Measurements from ENCODE around the gene TMPRSS11F. TPM values are rescaled to one million over a fixed set of nuclear protein-coding genes. Genes with fewer than 3 reads are reported as not detected.
"Not testable (repeated sequence)": the region's sequence is repeated elsewhere in the genome, so short reads cannot be mapped to it uniquely, and the experiment has no call there.

TMPRSS11F gene
- total RNA-seq: not detected

GRCh38 chr4:68129793-68130192 is at the start of gene TMPRSS11F:
Gene TMPRSS11F, minus strand, starts transcription at chr4:68129869. Its CDS starts 49 bp downstream, at chr4:68129820.
- CTCF ChIA-PET: no interaction called here

GRCh38 chr4:68176904-68177303 is 47.2 kb upstream of the TMPRSS11F start:
- ChIA-PET POLR2A (no interaction called here), CTCF (no interaction called here)

More at GRCh38 chr4:68129793-68130192, at the start of gene TMPRSS11F:
- POLR2A ChIA-PET: no interaction called here

GRCh38 chr4:68176500-68176899 is 46.8 kb upstream of the TMPRSS11F start:
- POLR2A ChIA-PET: no interaction called here
- CTCF ChIA-PET: no interaction called here

- POLR2A ChIA-PET: no interaction called here
- CTCF ChIA-PET: interaction anchor here (0.6 kb wide), 1 partner anchor 167 kb away, joined by 3 read pairs; no protein-coding TSS in a partner anchor
Measured at GRCh38 chr4:68175562-68176155, 46.0 kb upstream of the TMPRSS11F start.

GRCh38 chr4:68174389-68174788 is 44.7 kb upstream of the TMPRSS11F start:
- CTCF ChIA-PET, POLR2A ChIA-PET: not testable (repeated sequence)

- CTCF ChIA-PET: not testable (repeated sequence)
Measured at GRCh38 chr4:68172147-68172546, 42.5 kb upstream of the TMPRSS11F start.

GRCh38 chr4:68167706-68168105 is 38.0 kb upstream of the TMPRSS11F start:
- ChIA-PET CTCF (no interaction called here), POLR2A (no interaction called here)

More at GRCh38 chr4:68172147-68172546, 42.5 kb upstream of the TMPRSS11F start:
- POLR2A ChIA-PET: not testable (repeated sequence)

- ChIA-PET CTCF (no interaction called here), POLR2A (no interaction called here)
Measured at GRCh38 chr4:68167166-68167565, 37.5 kb upstream of the TMPRSS11F start.

GRCh38 chr4:68163754-68164153 is 34.1 kb upstream of the TMPRSS11F start:
- ChIA-PET CTCF (no interaction called here), POLR2A (no interaction called here)

GRCh38 chr4:68162196-68162595 is 32.5 kb upstream of the TMPRSS11F start:
- ChIA-PET CTCF (no interaction called here), POLR2A (no interaction called here)

GRCh38 chr4:68152411-68152810 is 22.7 kb upstream of the TMPRSS11F start:
- POLR2A ChIA-PET: no interaction called here

GRCh38 chr4:68148800-68149685 is 19.4 kb upstream of the TMPRSS11F start:
- POLR2A ChIA-PET: no interaction called here
- CTCF ChIA-PET: no interaction called here

More at GRCh38 chr4:68152411-68152810, 22.7 kb upstream of the TMPRSS11F start:
- CTCF ChIA-PET: no interaction called here

- ChIA-PET CTCF (no interaction called here), POLR2A (no interaction called here)
Measured at GRCh38 chr4:68147079-68147478, 17.4 kb upstream of the TMPRSS11F start.

GRCh38 chr4:68145261-68145660 is 15.6 kb upstream of the TMPRSS11F start:
- POLR2A ChIA-PET: no interaction called here
- CTCF ChIA-PET: no interaction called here

GRCh38 chr4:68141852-68142251 is 12.2 kb upstream of the TMPRSS11F start:
- POLR2A ChIA-PET: no interaction called here

GRCh38 chr4:68132342-68132741 is 2.7 kb upstream of the TMPRSS11F start:
- POLR2A ChIA-PET: no interaction called here
- CTCF ChIA-PET: no interaction called here

More at GRCh38 chr4:68141852-68142251, 12.2 kb upstream of the TMPRSS11F start:
- CTCF ChIA-PET: no interaction called here

- POLR2A ChIA-PET: no interaction called here
Measured at GRCh38 chr4:68124262-68124661, 5.4 kb downstream of the TMPRSS11F start.

GRCh38 chr4:68123525-68123924 is 6.1 kb downstream of the TMPRSS11F start:
- POLR2A ChIA-PET: no interaction called here
- CTCF ChIA-PET: no interaction called here

More at GRCh38 chr4:68124262-68124661, 5.4 kb downstream of the TMPRSS11F start:
- CTCF ChIA-PET: no interaction called here

GRCh38 chr4:68119921-68120320 is 9.7 kb downstream of the TMPRSS11F start:
- ChIA-PET CTCF (no interaction called here), POLR2A (no interaction called here)

- POLR2A ChIA-PET: no interaction called here
- CTCF ChIA-PET: no interaction called here
Measured at GRCh38 chr4:68110441-68110840, 19.2 kb downstream of the TMPRSS11F start.

GRCh38 chr4:68109868-68110267 is 19.8 kb downstream of the TMPRSS11F start:
- ChIA-PET POLR2A (no interaction called here), CTCF (no interaction called here)

All from activated CD8-positive, alpha-beta memory T cell treated with anti-CD3 and anti-CD28 coated beads for 36 hours (primary cell).